GM23338 (cell line): ENCODE measurements around the gene LEFTY1.

ENCODE experiments used
- CTCF ChIP-seq, 2 experiments: fragments of 200-600 bp in 1 of 2; sonication (generic) in 1 of 2; conservative IDR thresholded peaks; 2 replicates each; pipeline versions ENCODE4 v1.5.1 to v1.6.1; 2016 to 2017; ENCODE audit warnings: antibody characterized with exemption in 2 of 2, low read depth in 2 of 2, mild to moderate bottlenecking in 2 of 2, moderate library complexity in 1 of 2
- EZH2 ChIP-seq: fragments of 200-600 bp; sonication (generic); IDR thresholded peaks from one replicate; pipeline ENCODE4 v1.8.0; 2017; ENCODE audit warnings: antibody characterized with exemption, mild to moderate bottlenecking, low read depth; ENCODE audit not compliant: unreplicated experiment
- EZH2phosphoT487 ChIP-seq: fragments of 200-600 bp; sonication (generic); IDR thresholded peaks from one replicate; pipeline ENCODE4 v1.8.1; 2018; ENCODE audit warnings: antibody characterized with exemption; ENCODE audit not compliant: unreplicated experiment
- JUNB ChIP-seq: IDR thresholded peaks from one replicate; pipeline ENCODE4 v1.6.1; 2016; ENCODE audit warnings: antibody characterized with exemption; ENCODE audit not compliant: unreplicated experiment
- POLR2AphosphoS5 ChIP-seq: IDR thresholded peaks from 2 replicates; pipeline ENCODE4 v1.6.1; 2016; ENCODE audit warnings: antibody characterized with exemption, low read depth
- REST ChIP-seq: IDR thresholded peaks from one replicate; pipeline ENCODE4 v1.6.1; 2018; ENCODE audit warnings: antibody characterized with exemption; ENCODE audit not compliant: unreplicated experiment
- STAT1 ChIP-seq: IDR thresholded peaks from one replicate; pipeline ENCODE4 v1.6.1; 2016; ENCODE audit warnings: antibody characterized with exemption; ENCODE audit not compliant: unreplicated experiment

- TF ChIP-seq EZH2 (no peak), POLR2AphosphoS5 (no peak), CTCF (conservative IDR thresholded peaks at IDR 0.05; ENCODE audit: low read depth in 2 of 2) (no peak), REST (no peak), STAT1 (no peak), EZH2phosphoT487 (no peak), JUNB (no peak)
Observed at GRCh38 chr1:225845097-225845496, 43.8 kb downstream of the LEFTY1 start.
